Liver (tissue), 9 donors: ENCODE measurements around the gene LGALS14. TPM values are rescaled to one million over a fixed set of nuclear protein-coding genes. Genes with fewer than 3 reads are reported as not detected.

ENCODE experiments used
- DNase-seq: peaks from one replicate; pipeline ENCODE4 v3.0.0-alpha.2; 2017; ENCODE audit warnings: low spot score
- H3K27ac ChIP-seq, 2 donors: one replicate each; pipeline ENCODE4 v1.7.0; 2013; ENCODE audit warnings: inconsistent platforms in 2 of 2, low read length in 2 of 2, control low read depth in 1 of 2, low read depth in 1 of 2, mild to moderate bottlenecking in 1 of 2
- H3K27me3 ChIP-seq, 4 donors: one replicate each; pipeline versions ENCODE4 v1.6.1 to v1.7.0; 2013; ENCODE audit warnings: low read length in 3 of 4, inconsistent platforms in 1 of 4, mild to moderate bottlenecking in 1 of 4, moderate library complexity in 1 of 4; ENCODE audit not compliant: control insufficient read depth in 4 of 4, insufficient read depth in 4 of 4
- H3K36me3 ChIP-seq, 4 donors: one replicate each; pipeline versions ENCODE4 v1.6.1 to v1.7.0; 2013; ENCODE audit warnings: low read length in 3 of 4, mild to moderate bottlenecking in 3 of 4, low read depth in 1 of 4, moderate library complexity in 1 of 4; ENCODE audit not compliant: control insufficient read depth in 4 of 4, insufficient read depth in 3 of 4
- H3K4me1 ChIP-seq, 4 donors: one replicate each; pipeline versions ENCODE4 v1.6.1 to v1.7.0; 2013; ENCODE audit warnings: low read length in 3 of 4, mild to moderate bottlenecking in 3 of 4, moderate library complexity in 1 of 4; ENCODE audit not compliant: control insufficient read depth in 4 of 4, insufficient read depth in 4 of 4
- H3K4me3 ChIP-seq, 3 donors: one replicate each; pipeline versions ENCODE4 v1.6.1 to v1.7.0; 2013; ENCODE audit warnings: low read length in 3 of 3, control low read depth in 1 of 3, low read depth in 1 of 3, mild to moderate bottlenecking in 1 of 3
- H3K9ac ChIP-seq, 2 donors: one replicate each; pipeline ENCODE4 v1.7.0; 2013; ENCODE audit warnings: low read length in 2 of 2, mild to moderate bottlenecking in 2 of 2, moderate library complexity in 2 of 2, control low read depth in 1 of 2, low read depth in 1 of 2
- H3K9me3 ChIP-seq, 4 donors: one replicate each; pipeline versions ENCODE4 v1.6.1 to v1.7.0; 2013; ENCODE audit warnings: low read length in 3 of 4; ENCODE audit not compliant: control insufficient read depth in 4 of 4
- ATF3 ChIP-seq: IDR thresholded peaks from 2 replicates; pipeline ENCODE4 v1.6.1; 2016; ENCODE audit warnings: antibody characterized with exemption
- CTCF ChIP-seq: fragments of 150-350 bp; IDR thresholded peaks from 2 replicates; pipeline ENCODE4 v1.5.1; 2017; ENCODE audit warnings: improper control_type of control experiment, low read depth, low read length; ENCODE audit not compliant: missing input control
- EGR1 ChIP-seq, 2 donors: IDR thresholded peaks; 2 replicates each; pipeline ENCODE4 v1.6.1; 2016 to 2018; ENCODE audit warnings: antibody characterized with exemption in 2 of 2, low read depth in 2 of 2
- FOXA1 ChIP-seq: IDR thresholded peaks from 2 replicates; pipeline ENCODE4 v1.6.1; 2016; ENCODE audit warnings: antibody characterized with exemption
- FOXA2 ChIP-seq: IDR thresholded peaks from 2 replicates; pipeline ENCODE4 v1.6.1; 2016; ENCODE audit warnings: antibody characterized with exemption
- GABPA ChIP-seq, 2 donors: IDR thresholded peaks in 1 of 2; conservative IDR thresholded peaks in 1 of 2; 2 replicates each; pipeline ENCODE4 v1.6.1; 2016; ENCODE audit warnings: antibody characterized with exemption in 2 of 2, mild to moderate bottlenecking in 1 of 2, moderate library complexity in 1 of 2
- HNF4A ChIP-seq, 2 donors: conservative IDR thresholded peaks; 2 replicates each; pipeline ENCODE4 v1.6.1; 2016; ENCODE audit warnings: antibody characterized with exemption in 2 of 2, mild to moderate bottlenecking in 2 of 2
- HNF4G ChIP-seq: IDR thresholded peaks from 2 replicates; pipeline ENCODE4 v1.6.1; 2016; ENCODE audit warnings: antibody characterized with exemption
- MAX ChIP-seq: IDR thresholded peaks from 2 replicates; pipeline ENCODE4 v1.6.1; 2016; ENCODE audit warnings: antibody characterized with exemption
- NR2F2 ChIP-seq: IDR thresholded peaks from 2 replicates; pipeline ENCODE4 v1.6.1; 2016; ENCODE audit warnings: antibody characterized with exemption
- REST ChIP-seq: IDR thresholded peaks from 2 replicates; pipeline ENCODE4 v1.6.1; 2016; ENCODE audit warnings: antibody characterized with exemption, mild to moderate bottlenecking
- RXRA ChIP-seq, 2 donors: IDR thresholded peaks; 2 replicates each; pipeline ENCODE4 v1.6.1; 2017 to 2018; ENCODE audit warnings: antibody characterized with exemption in 2 of 2, mild to moderate bottlenecking in 1 of 2
- SP1 ChIP-seq: IDR thresholded peaks from 2 replicates; pipeline ENCODE4 v1.6.1; 2018; ENCODE audit warnings: antibody characterized with exemption, mild to moderate bottlenecking
- TAF1 ChIP-seq: conservative IDR thresholded peaks from 2 replicates; pipeline ENCODE4 v1.6.1; 2016; ENCODE audit warnings: antibody characterized with exemption, mild to moderate bottlenecking
- YY1 ChIP-seq: IDR thresholded peaks from 2 replicates; pipeline ENCODE4 v1.6.1; 2016; ENCODE audit warnings: antibody characterized with exemption, mild to moderate bottlenecking
- ZBTB33 ChIP-seq: IDR thresholded peaks from 2 replicates; pipeline ENCODE4 v1.6.1; 2016; ENCODE audit warnings: antibody characterized with exemption
- WGBS: extraction: QIAGEN DNeasy Blood & Tissue Kit; methylation state at CpG from one replicate; pipeline ENCODE4 v1.1.7; 2013; 5-methylcytosine and 5-hydroxymethylcytosine counted together
- polyA plus RNA-seq, 2 donors: library from polyadenylated mRNA; stranded (reverse) in 1 of 2; unstranded in 1 of 2; fragments of 200-250 nt in 1 of 2; fragments of >200 nt in 1 of 2; fragmentation: Nextera tagmentation in 1 of 2; extraction: Ambion mirVana in 1 of 2; gene quantifications; one replicate each; pipeline versions ENCODE4 v1.2.1 to v1.2.3, GENCODE V29; 2013 to 2015
- total RNA-seq, 2 donors: library from RNA; depleted of rRNA; stranded (reverse); fragments of >200 nt; gene quantifications; one replicate each; pipeline ENCODE4 v1.2.3, GENCODE V29; 2014
- donor health status: healthy.
- donor health status: healthy.
- donor health status: healthy.
- donor health status: healthy.
- donor health status: healthy.

The LGALS14 gene
- not detected for total RNA-seq
- not detected for polyA plus RNA-seq

- peaks cover 0 to 2% (median 0%) of the 10 kb centered on the region in 4 donors for H3K27me3 ChIP-seq
- TF ChIP-seq YY1, result no peak
- no peak for TF ChIP-seq NR2F2
- no peak for TF ChIP-seq FOXA1
- no peak for TF ChIP-seq CTCF
- no peak for TF ChIP-seq ATF3
- no peak for TF ChIP-seq TAF1
- 49% methylated on average over 6 of the region's 6 CpGs for WGBS
- H3K4me1 ChIP-seq, result no peaks in the 10 kb centered on the region
- no peak within 1 kb of the TSS for H3K27ac ChIP-seq
- H3K9ac ChIP-seq, result no peak within 1 kb of the TSS
- H3K9me3 ChIP-seq, result no peaks in the 10 kb centered on the region
- H3K4me3 ChIP-seq, result no peak within 1 kb of the TSS
- DNase-seq, result no peak
- H3K36me3 ChIP-seq, result no peaks in the 10 kb centered on the region
Observed at GRCh38 chr19:39704181-39705044, at the start of gene LGALS14. Gene LGALS14 (plus strand): TSS chr19:39704481. CDS start chr19:39704529, 48 bp downstream.

GRCh38 chr19:39655613-39656012, 48.7 kb upstream of the LGALS14 start, which contains the start of gene LGALS16:
Gene LGALS16 (plus strand): TSS chr19:39655913. CDS start chr19:39655962, 49 bp downstream.
- no peak for DNase-seq
- 49% methylated on average over 3 of the region's 3 CpGs for WGBS
- Histone ChIP-seq H3K4me1 (no peaks in the 10 kb centered on the region), H3K27me3 (peaks cover 0 to 2% (median 0%) of the 10 kb centered on the region in 4 donors), H3K27ac (no peak within 1 kb of the TSS), H3K4me3 (no peak within 1 kb of the TSS), H3K9ac (no peak within 1 kb of the TSS), H3K36me3 (no peaks in the 10 kb centered on the region), H3K9me3 (no peaks in the 10 kb centered on the region)
- TF ChIP-seq NR2F2, result no peak
- TF ChIP-seq TAF1, result no peak
- TF ChIP-seq FOXA2, result no peak
- no peak for TF ChIP-seq YY1
- TF ChIP-seq REST, result no peak
- TF ChIP-seq GABPA (IDR thresholded peaks at IDR 0.05 in 1 of 2, conservative IDR thresholded peaks at IDR 0.05 in 1 of 2), result no peak
- TF ChIP-seq ATF3, result no peak
- no peak for TF ChIP-seq HNF4A (conservative IDR thresholded peaks at IDR 0.05)
- TF ChIP-seq ZBTB33, result no peak
- TF ChIP-seq HNF4G, result no peak
- no peak for TF ChIP-seq EGR1 (IDR thresholded peaks at IDR 0.05; ENCODE audit: low read depth in 2 of 2)
- no peak for TF ChIP-seq MAX
- no peak for TF ChIP-seq RXRA (IDR thresholded peaks at IDR 0.05)
- TF ChIP-seq FOXA1, result no peak
- TF ChIP-seq SP1, result no peak
- no peak for TF ChIP-seq CTCF
